Erythroblast (primary cell): Measurements from ENCODE around the gene SELE.

Experiments used
- GATA1 ChIP-seq: IDR thresholded peaks from 2 replicates; pipeline ENCODE4 v1.6.1; 2011; ENCODE audit warnings: low read depth, mild to moderate bottlenecking, control low read depth, low read length, moderate library complexity
- POLR2A ChIP-seq: IDR thresholded peaks from 2 replicates; pipeline ENCODE4 v1.6.1; 2011; ENCODE audit warnings: mild to moderate bottlenecking, low read length

DNA sequence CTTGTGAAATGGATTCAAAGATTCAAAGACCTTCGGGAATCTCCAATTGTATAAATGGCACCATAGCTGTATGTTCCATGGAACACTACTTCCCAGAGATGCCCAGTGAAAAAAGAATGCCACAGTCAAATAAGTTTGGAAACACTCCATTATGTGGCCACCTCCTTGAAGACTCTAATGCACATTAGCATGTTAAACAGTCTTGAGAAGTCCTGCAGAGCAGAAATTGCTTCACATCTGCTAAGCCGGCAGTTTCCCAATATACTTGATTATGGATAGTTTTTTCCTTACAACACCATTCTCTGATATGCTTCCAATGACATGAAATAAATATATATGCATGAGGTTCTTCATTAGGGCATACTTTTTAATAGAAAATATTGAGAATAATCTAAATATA, 12.7 kb upstream of the SELE start:
- TF ChIP-seq POLR2A (no peak), GATA1 (no peak)
